Measurements from ENCODE around the gene NPLOC4. TPM values are rescaled to one million over a fixed set of nuclear protein-coding genes. Genes with fewer than 3 reads are reported as not detected.

The NPLOC4 gene
- total and polyA plus RNA-seq, 2 of the 13 experiments (the other 11 are each of a cell fraction or from before 2014, with no cell fraction given), result 57.0 to 97.0 TPM

DNA sequence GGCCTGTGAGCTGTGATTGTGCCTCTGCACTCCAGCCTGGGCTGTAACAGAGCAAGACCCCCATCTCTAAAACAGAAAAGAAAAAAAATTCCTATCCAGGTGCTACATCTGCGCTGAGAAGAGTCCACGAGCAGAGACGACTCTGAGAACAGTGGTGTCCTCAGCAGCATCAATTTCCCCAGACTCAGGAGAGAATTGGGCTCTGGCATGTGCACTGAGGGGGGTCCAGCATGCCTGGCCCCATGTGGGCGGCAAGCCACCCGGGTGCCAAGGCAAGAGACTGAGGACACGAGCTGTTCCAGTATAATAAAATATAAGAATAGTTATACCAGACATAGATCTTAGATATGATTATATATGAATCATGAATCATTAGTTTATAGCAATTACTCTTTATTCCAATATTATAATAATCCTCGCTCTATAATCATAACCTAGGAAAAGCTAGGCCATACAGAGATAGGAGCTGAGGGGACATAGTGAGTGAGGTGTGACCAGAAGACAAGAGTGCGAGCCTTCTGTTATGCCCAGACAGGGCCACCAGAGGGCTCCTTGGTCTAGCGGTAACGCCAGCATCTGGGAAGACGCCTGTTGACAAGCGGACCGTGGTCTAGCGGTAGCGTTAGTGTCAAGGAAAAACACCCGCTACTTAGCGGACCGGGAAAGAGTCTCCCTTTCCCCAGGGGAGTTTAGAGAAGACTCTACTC, 38.8 kb upstream of the NPLOC4 start (continued):
- TF ChIP-seq SSRP1 (CRISPR knock-in tag; IDR thresholded peaks at IDR 0.05) (0 out of 2 replicates have a peak, but pooled peaks have one; percentile 72), SMC3 (IDR thresholded peaks at IDR 0.05; ENCODE audit: low read length) (peak; percentile 47), KDM2A (CRISPR knock-in tag; IDR thresholded peaks at IDR 0.05; ENCODE audit: borderline replicate concordance, low read depth) (peak; percentile 78), ZNF792 (CRISPR knock-in tag; IDR thresholded peaks at IDR 0.05) (0 out of 2 replicates have a peak, but pooled peaks have one; percentile 33), FOXA3 (CRISPR knock-in tag; IDR thresholded peaks at IDR 0.05) (peak; percentile 78), STAG1 (CRISPR knock-in tag; IDR thresholded peaks at IDR 0.05) (peak; percentile 72), ZNF598 (CRISPR knock-in tag; IDR thresholded peaks at IDR 0.05; ENCODE audit: borderline replicate concordance) (0 out of 2 replicates have a peak, but pooled peaks have one; percentile 71), ZNF547 (CRISPR knock-in tag; IDR thresholded peaks at IDR 0.05) (0 out of 2 replicates have a peak, but pooled peaks have one; percentile 44), KAT7 (CRISPR knock-in tag; IDR thresholded peaks at IDR 0.05; ENCODE audit: borderline replicate concordance) (peak; percentile 37; the same call in 1 of the 2 replicates), ZBTB38 (CRISPR knock-in tag; IDR thresholded peaks at IDR 0.05) (peak; percentile 45; the same call in 1 of the 2 replicates), AGO2 (optimal IDR thresholded peaks at IDR 0.05; ENCODE audit: low read depth, low read length) (peak; percentile 9)
- TF ChIP-seq, protein P1, sequence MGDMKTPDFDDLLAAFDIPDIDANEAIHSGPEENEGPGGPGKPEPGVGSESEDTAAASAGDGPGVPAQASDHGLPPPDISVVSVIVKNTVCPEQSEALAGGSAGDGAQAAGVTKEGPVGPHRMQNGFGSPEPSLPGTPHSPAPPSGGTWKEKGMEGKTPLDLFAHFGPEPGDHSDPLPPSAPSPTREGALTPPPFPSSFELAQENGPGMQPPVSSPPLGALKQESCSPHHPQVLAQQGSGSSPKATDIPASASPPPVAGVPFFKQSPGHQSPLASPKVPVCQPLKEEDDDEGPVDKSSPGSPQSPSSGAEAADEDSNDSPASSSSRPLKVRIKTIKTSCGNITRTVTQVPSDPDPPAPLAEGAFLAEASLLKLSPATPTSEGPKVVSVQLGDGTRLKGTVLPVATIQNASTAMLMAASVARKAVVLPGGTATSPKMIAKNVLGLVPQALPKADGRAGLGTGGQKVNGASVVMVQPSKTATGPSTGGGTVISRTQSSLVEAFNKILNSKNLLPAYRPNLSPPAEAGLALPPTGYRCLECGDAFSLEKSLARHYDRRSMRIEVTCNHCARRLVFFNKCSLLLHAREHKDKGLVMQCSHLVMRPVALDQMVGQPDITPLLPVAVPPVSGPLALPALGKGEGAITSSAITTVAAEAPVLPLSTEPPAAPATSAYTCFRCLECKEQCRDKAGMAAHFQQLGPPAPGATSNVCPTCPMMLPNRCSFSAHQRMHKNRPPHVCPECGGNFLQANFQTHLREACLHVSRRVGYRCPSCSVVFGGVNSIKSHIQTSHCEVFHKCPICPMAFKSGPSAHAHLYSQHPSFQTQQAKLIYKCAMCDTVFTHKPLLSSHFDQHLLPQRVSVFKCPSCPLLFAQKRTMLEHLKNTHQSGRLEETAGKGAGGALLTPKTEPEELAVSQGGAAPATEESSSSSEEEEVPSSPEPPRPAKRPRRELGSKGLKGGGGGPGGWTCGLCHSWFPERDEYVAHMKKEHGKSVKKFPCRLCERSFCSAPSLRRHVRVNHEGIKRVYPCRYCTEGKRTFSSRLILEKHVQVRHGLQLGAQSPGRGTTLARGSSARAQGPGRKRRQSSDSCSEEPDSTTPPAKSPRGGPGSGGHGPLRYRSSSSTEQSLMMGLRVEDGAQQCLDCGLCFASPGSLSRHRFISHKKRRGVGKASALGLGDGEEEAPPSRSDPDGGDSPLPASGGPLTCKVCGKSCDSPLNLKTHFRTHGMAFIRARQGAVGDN (CRISPR knock-in tag; IDR thresholded peaks at IDR 0.05), result 0 out of 2 replicates have a peak, but pooled peaks have one; percentile 8
- TF ChIP-seq, protein P2, sequence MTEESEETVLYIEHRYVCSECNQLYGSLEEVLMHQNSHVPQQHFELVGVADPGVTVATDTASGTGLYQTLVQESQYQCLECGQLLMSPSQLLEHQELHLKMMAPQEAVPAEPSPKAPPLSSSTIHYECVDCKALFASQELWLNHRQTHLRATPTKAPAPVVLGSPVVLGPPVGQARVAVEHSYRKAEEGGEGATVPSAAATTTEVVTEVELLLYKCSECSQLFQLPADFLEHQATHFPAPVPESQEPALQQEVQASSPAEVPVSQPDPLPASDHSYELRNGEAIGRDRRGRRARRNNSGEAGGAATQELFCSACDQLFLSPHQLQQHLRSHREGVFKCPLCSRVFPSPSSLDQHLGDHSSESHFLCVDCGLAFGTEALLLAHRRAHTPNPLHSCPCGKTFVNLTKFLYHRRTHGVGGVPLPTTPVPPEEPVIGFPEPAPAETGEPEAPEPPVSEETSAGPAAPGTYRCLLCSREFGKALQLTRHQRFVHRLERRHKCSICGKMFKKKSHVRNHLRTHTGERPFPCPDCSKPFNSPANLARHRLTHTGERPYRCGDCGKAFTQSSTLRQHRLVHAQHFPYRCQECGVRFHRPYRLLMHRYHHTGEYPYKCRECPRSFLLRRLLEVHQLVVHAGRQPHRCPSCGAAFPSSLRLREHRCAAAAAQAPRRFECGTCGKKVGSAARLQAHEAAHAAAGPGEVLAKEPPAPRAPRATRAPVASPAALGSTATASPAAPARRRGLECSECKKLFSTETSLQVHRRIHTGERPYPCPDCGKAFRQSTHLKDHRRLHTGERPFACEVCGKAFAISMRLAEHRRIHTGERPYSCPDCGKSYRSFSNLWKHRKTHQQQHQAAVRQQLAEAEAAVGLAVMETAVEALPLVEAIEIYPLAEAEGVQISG (CRISPR knock-in tag; IDR thresholded peaks at IDR 0.05), result peak; percentile 41; the same call in 1 of the 2 replicates
- TF ChIP-seq, protein P3, sequence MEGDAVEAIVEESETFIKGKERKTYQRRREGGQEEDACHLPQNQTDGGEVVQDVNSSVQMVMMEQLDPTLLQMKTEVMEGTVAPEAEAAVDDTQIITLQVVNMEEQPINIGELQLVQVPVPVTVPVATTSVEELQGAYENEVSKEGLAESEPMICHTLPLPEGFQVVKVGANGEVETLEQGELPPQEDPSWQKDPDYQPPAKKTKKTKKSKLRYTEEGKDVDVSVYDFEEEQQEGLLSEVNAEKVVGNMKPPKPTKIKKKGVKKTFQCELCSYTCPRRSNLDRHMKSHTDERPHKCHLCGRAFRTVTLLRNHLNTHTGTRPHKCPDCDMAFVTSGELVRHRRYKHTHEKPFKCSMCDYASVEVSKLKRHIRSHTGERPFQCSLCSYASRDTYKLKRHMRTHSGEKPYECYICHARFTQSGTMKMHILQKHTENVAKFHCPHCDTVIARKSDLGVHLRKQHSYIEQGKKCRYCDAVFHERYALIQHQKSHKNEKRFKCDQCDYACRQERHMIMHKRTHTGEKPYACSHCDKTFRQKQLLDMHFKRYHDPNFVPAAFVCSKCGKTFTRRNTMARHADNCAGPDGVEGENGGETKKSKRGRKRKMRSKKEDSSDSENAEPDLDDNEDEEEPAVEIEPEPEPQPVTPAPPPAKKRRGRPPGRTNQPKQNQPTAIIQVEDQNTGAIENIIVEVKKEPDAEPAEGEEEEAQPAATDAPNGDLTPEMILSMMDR (CRISPR knock-in tag; IDR thresholded peaks at IDR 0.05), result peak; percentile 76
- TF ChIP-seq, protein P4, sequence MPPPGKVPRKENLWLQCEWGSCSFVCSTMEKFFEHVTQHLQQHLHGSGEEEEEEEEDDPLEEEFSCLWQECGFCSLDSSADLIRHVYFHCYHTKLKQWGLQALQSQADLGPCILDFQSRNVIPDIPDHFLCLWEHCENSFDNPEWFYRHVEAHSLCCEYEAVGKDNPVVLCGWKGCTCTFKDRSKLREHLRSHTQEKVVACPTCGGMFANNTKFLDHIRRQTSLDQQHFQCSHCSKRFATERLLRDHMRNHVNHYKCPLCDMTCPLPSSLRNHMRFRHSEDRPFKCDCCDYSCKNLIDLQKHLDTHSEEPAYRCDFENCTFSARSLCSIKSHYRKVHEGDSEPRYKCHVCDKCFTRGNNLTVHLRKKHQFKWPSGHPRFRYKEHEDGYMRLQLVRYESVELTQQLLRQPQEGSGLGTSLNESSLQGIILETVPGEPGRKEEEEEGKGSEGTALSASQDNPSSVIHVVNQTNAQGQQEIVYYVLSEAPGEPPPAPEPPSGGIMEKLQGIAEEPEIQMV (CRISPR knock-in tag; IDR thresholded peaks at IDR 0.05; ENCODE audit: low read depth), result peak; percentile 61; the same call in 1 of the 2 replicates

All from HepG2 (cell line).